ENCODE data around the gene CELF2. TPM values are rescaled to one million over a fixed set of nuclear protein-coding genes. Genes with fewer than 3 reads are reported as not detected.

Gene CELF2
- total RNA-seq, 4 donors from 2014 or later: 28.7 to 55.4 (median 35.0) TPM

- H3K9me3 ChIP-seq: no peaks in the 10 kb centered on the region
- H3K27me3 ChIP-seq: no peaks in the 10 kb centered on the region
- H3K36me3 ChIP-seq: no peaks in the 10 kb centered on the region
- H3K27ac ChIP-seq: no peak overlapping the region
- H3K4me1 ChIP-seq: no peaks in the 10 kb centered on the region
- TF ChIP-seq CTCF (IDR thresholded peaks at IDR 0.05): no peak
- TF ChIP-seq POLR2A (IDR thresholded peaks at IDR 0.05): no peak
- intact Hi-C loops (cut with DNase I): no loop called here
- no peak for DNase-seq
- H3K4me3 ChIP-seq (replicated peaks in 1 of 3): no peak overlapping the region
- 87 to 93% methylated on average over 4 of the region's 4 CpGs for WGBS, 2 donors
These were observed 58.5 kb downstream of the CELF2 start for GRCh38 chr10:11076221-11076620.

GRCh38 chr10:11080564-11080984 is 62.9 kb downstream of the CELF2 start:
- TF ChIP-seq POLR2A (IDR thresholded peaks at IDR 0.05) (no peak), CTCF (IDR thresholded peaks at IDR 0.05) (no peak)
- Histone ChIP-seq H3K9me3 (no peaks in the 10 kb centered on the region), H3K4me3 (replicated peaks in 1 of 3) (no peak overlapping the region), H3K4me1 (no peaks in the 10 kb centered on the region), H3K27me3 (no peaks in the 10 kb centered on the region), H3K36me3 (no peaks in the 10 kb centered on the region), H3K27ac (no peak overlapping the region)
- intact Hi-C loops (cut with DNase I): no loop called here
- 85 to 92% methylated on average over 3 of the region's 3 CpGs for WGBS, 2 donors
- DNase-seq: no peak

- Histone ChIP-seq H3K36me3 (no peaks in the 10 kb centered on the region), H3K27me3 (no peaks in the 10 kb centered on the region), H3K9me3 (no peaks in the 10 kb centered on the region), H3K4me1 (no peaks in the 10 kb centered on the region), H3K27ac (no peak overlapping the region), H3K4me3 (replicated peaks in 1 of 3) (no peak overlapping the region)
- no peak for DNase-seq
- intact Hi-C loops (cut with DNase I): no loop called here
- TF ChIP-seq CTCF (IDR thresholded peaks at IDR 0.05) (no peak), POLR2A (IDR thresholded peaks at IDR 0.05) (no peak)
- WGBS, 2 donors: 35 to 36% methylated on average over 3 of the region's 3 CpGs
These were observed 63.7 kb downstream of the CELF2 start for GRCh38 chr10:11081408-11081807.

- Histone ChIP-seq H3K27ac (no peak overlapping the region), H3K27me3 (no peaks in the 10 kb centered on the region), H3K36me3 (no peaks in the 10 kb centered on the region), H3K4me1 (no peaks in the 10 kb centered on the region), H3K9me3 (no peaks in the 10 kb centered on the region), H3K4me3 (replicated peaks in 1 of 3) (no peak overlapping the region)
- intact Hi-C loops (cut with DNase I): no loop called here
- DNase-seq: no peak
- TF ChIP-seq CTCF (IDR thresholded peaks at IDR 0.05) (no peak), POLR2A (IDR thresholded peaks at IDR 0.05) (no peak)
- 0% methylated on average over 1 of the region's 1 CpG for WGBS, 2 donors
These were observed 64.9 kb downstream of the CELF2 start for GRCh38 chr10:11082526-11082925.

- Histone ChIP-seq H3K27me3 (no peaks in the 10 kb centered on the region), H3K4me3 (replicated peaks in 1 of 3) (no peak overlapping the region), H3K27ac (no peak overlapping the region), H3K36me3 (no peaks in the 10 kb centered on the region), H3K4me1 (no peaks in the 10 kb centered on the region), H3K9me3 (no peaks in the 10 kb centered on the region)
- intact Hi-C loops (cut with DNase I): no loop called here
- TF ChIP-seq CTCF (IDR thresholded peaks at IDR 0.05): no peak
- no peak for TF ChIP-seq POLR2A (IDR thresholded peaks at IDR 0.05)
- DNase-seq: no peak
- 90 to 95% methylated on average over 6 of the region's 6 CpGs for WGBS, 2 donors
These were observed 65.4 kb downstream of the CELF2 start for GRCh38 chr10:11083051-11083450.

All from thyroid gland (tissue), 4 donors.